ENCODE measurements around the gene PDHX.
"Not testable (repeated sequence)": the region's sequence is repeated elsewhere in the genome, so short reads cannot be mapped to it uniquely, and the experiment has no call there.

PDHX gene

GRCh38 chr11:35015621-35016387 is 99.4 kb downstream of the PDHX start:
- no peak overlapping the region for H3K4me3 ChIP-seq (ENCODE audit: low read depth, low read length)
- TF ChIP-seq, protein P1, sequence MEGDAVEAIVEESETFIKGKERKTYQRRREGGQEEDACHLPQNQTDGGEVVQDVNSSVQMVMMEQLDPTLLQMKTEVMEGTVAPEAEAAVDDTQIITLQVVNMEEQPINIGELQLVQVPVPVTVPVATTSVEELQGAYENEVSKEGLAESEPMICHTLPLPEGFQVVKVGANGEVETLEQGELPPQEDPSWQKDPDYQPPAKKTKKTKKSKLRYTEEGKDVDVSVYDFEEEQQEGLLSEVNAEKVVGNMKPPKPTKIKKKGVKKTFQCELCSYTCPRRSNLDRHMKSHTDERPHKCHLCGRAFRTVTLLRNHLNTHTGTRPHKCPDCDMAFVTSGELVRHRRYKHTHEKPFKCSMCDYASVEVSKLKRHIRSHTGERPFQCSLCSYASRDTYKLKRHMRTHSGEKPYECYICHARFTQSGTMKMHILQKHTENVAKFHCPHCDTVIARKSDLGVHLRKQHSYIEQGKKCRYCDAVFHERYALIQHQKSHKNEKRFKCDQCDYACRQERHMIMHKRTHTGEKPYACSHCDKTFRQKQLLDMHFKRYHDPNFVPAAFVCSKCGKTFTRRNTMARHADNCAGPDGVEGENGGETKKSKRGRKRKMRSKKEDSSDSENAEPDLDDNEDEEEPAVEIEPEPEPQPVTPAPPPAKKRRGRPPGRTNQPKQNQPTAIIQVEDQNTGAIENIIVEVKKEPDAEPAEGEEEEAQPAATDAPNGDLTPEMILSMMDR (IDR thresholded peaks at IDR 0.05; ENCODE audit: borderline replicate concordance, insufficient read depth, low read depth, low read length) = no peak

- no peak overlapping the region for H3K4me3 ChIP-seq (ENCODE audit: low read depth, low read length)
- TF ChIP-seq, protein P1 (IDR thresholded peaks at IDR 0.05; ENCODE audit: borderline replicate concordance, insufficient read depth, low read depth, low read length) = no peak
Measured at GRCh38 chr11:35016916-35017315, 100.5 kb downstream of the PDHX start.

- TF ChIP-seq, protein P1 (IDR thresholded peaks at IDR 0.05; ENCODE audit: borderline replicate concordance, insufficient read depth, low read depth, low read length) = no peak
- H3K4me3 ChIP-seq (ENCODE audit: low read depth, low read length) = no peak overlapping the region
Measured at GRCh38 chr11:35017528-35018342, 101.3 kb downstream of the PDHX start.

DNA sequence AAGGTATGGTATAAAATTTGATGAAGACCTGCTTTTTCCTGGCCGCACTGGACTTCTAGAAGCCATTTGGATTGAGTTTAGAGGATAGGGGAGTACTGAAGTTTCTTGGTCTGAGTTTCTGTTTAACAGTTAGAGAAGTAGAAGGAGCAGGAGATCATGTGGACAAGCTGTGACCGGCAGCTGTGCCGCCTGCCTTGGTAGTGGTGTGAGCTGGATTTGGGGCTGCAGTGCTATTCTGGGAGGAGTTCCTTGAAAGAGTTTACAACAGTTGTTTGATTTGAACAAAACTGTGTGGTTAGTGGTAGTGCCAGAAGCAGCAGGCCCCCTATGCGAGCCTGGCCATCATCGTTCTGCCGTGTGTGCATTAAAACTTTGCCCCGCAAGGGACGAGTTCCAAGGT is 105.2 kb downstream of the PDHX start:
- no peak overlapping the region for H3K4me3 ChIP-seq (ENCODE audit: low read depth, low read length)
- TF ChIP-seq, protein P1 (IDR thresholded peaks at IDR 0.05; ENCODE audit: borderline replicate concordance, insufficient read depth, low read depth, low read length) = no peak

DNA sequence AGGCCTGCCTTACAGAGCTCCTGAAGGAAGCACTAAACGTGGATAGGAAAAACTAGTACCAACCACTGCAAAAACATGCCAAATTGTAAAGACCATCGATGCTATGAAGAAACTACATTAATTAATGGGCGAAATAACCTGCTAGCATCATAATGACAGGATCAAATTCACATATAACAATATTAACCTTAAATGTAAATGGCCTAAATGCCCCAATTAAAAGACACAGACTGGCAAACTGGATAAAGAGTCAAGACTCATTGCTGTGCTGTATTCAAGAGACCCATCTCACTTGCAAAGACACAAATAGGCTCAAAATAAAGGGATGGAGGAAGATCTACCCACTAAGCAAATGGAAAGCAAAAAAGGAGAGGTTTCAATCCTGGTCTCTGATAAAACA is 107.5 kb downstream of the PDHX start:
- not testable (repeated sequence) for H3K4me3 ChIP-seq (ENCODE audit: low read depth, low read length)

GRCh38 chr11:35028007-35028406 is 111.6 kb downstream of the PDHX start:
- not testable (repeated sequence) for H3K4me3 ChIP-seq (ENCODE audit: low read depth, low read length)

DNA sequence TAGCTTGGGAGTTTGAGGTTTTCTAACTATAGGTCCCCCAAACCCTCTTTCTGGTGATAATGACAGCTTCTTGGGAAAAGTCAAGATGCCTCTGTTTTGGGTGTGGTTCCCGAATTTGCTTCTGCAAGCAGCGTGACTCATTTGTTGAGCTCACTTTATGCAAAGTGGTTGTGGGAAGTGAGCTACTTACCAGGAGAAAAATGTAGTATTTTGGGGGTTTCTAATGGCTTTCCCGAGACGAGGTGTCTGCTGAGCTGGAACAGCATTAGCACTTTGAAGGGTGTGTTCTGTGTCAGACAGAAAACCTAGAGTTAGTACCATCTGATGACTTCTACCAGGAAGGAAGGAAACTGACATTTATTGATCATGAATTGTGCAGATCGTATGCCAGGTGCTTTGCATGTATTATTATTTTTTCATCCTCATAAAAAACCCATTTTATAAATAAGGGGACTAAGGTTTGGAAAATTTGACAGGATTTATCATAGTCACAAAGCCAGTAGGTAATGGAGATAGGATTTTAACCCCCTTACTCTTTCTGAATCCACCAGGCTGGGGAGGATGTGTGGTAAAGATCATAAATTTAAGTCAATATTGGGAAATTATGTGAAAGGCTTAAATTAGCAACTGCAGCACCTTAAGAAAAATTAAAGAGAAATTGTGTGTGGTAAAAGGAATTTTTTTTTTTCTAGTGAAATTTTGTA is 113.7 kb downstream of the PDHX start:
- TF ChIP-seq, protein P1 (IDR thresholded peaks at IDR 0.05; ENCODE audit: borderline replicate concordance, insufficient read depth, low read depth, low read length) = no peak
- no peak overlapping the region for H3K4me3 ChIP-seq (ENCODE audit: low read depth, low read length)
